ENCODE results near the gene PCID2.
A peak's percentile ranks its signal among the peaks of the same experiment; 100 is the strongest.
"Not testable (repeated sequence)": the region's sequence is repeated elsewhere in the genome, so short reads cannot be mapped to it uniquely, and the experiment has no call there.

The PCID2 gene

DNA sequence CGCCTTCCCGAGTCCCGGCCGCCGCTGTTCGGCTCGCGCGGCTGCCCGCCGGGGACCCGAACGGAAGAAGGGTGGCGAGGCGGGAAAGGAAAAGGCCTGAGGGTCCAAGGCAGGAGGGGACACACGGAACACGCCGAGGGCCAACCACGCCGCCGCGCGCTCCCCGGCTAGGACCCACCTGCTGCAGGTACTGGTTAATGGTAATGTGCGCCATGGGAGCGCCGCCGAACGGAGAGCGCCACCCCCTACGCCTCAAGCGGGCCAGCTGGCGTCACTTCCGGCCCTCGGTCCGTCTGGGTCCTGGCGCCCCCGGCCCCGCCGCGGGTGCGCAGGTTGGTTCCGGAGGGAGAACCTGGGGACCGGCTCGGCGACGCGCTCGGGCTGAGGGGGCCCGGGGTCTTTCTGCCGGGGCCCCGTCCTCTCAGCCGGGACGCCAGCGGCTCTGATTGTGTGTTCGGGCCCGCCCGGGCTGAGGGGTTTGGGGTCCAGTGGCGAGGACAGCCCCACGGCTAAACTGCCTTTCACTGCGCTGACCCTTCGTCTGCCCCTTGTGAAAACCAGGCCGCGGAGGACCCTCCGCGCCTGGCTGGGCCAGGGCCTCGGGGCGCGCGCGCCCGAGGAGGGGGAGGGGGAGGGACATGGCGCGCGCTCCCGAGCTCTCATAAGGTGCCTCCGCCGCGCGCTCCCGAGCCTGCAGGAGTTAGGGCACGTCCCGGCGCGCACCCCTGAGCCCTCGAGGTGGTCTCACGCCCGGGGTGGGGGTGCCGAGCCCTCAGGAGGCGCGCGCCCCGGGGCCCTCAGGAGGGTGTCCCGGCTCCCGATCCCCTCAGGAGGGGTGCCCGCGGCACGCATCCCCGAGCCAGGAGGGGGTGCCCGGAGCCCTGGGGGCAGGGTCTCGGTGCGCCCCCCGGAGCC is at the start of gene PCID2:
Gene PCID2, minus strand, starts transcription at position 249 of the 915 bp plus-strand sequence. Its CDS starts 35 bp downstream, at position 214.
- DNase-seq (ENCODE audit: extremely low spot score): peak; percentile 94
- ChIA-PET POLR2A (interaction anchor here (1.0 kb wide), 1 partner anchor 155 kb away, joined by 3 read pairs; no protein-coding TSS in a partner anchor), CTCF (interaction anchor here (1.1 to 1.2 kb wide), 2 partner anchors 10 to 15 kb away, joined by 3 to 4 read pairs; no protein-coding TSS in a partner anchor)
- TF ChIP-seq CTCF (IDR thresholded peaks at IDR 0.05; ENCODE audit: control extremely low read depth, extremely low read depth, low read depth, missing control alignments): peak; percentile 13

GRCh38 chr13:113257908-113258307 is 49.4 kb upstream of the PCID2 start:
- CTCF ChIA-PET: interaction anchor here (0.8 to 1.5 kb wide), 3 partner anchors 8 to 16 kb away, joined by 3 to 5 read pairs (median 3); no protein-coding TSS in a partner anchor
- POLR2A ChIA-PET; DNase-seq (ENCODE audit: extremely low spot score): not testable (repeated sequence)

- ChIA-PET POLR2A (no interaction called here), CTCF (interaction anchor here (1.0 to 1.1 kb wide), 2 partner anchors 11 to 25 kb away, joined by 3 read pairs; no protein-coding TSS in a partner anchor)
- no peak for DNase-seq (ENCODE audit: extremely low spot score)
- no peak for TF ChIP-seq CTCF (IDR thresholded peaks at IDR 0.05; ENCODE audit: control extremely low read depth, extremely low read depth, low read depth, missing control alignments)
Observed at GRCh38 chr13:113252516-113253095, 44.1 kb upstream of the PCID2 start.

- no peak for DNase-seq (ENCODE audit: extremely low spot score)
- ChIA-PET CTCF (interaction anchor here (1.3 kb wide), 1 partner anchor 18 kb away, joined by 5 read pairs; no protein-coding TSS in a partner anchor), POLR2A (no interaction called here)
- no peak for TF ChIP-seq CTCF (IDR thresholded peaks at IDR 0.05; ENCODE audit: control extremely low read depth, extremely low read depth, low read depth, missing control alignments)
Observed at GRCh38 chr13:113245849-113246796, 37.7 kb upstream of the PCID2 start.

DNA sequence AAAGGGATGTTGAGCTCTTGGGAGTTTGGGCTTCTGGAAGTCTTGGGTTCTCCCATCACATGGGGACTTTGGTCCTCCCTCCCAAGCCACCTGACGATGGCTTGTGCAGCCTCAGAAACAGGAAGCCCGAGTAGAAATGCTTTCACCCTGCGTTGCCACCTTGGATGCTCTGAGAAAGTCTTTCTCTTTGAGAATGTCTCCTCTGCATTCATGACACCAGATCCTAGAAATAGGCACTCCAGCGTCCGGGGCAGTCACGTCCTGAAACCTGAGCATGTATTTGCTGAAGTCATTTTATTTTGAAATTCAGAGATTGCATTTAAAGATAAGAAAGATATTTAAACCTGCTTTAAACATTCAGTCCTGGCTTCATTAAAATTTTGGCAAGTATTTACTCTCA is 35.4 kb upstream of the PCID2 start:
- ChIA-PET CTCF (interaction anchor here (0.7 kb wide), 1 partner anchor 10 kb away, joined by 3 read pairs; no protein-coding TSS in a partner anchor), POLR2A (no interaction called here)
- no peak for DNase-seq (ENCODE audit: extremely low spot score)
- no peak for TF ChIP-seq CTCF (IDR thresholded peaks at IDR 0.05; ENCODE audit: control extremely low read depth, extremely low read depth, low read depth, missing control alignments)

GRCh38 chr13:113241623-113242022 is 33.2 kb upstream of the PCID2 start:
- CTCF ChIA-PET: interaction anchor here (1.4 to 1.6 kb wide), 2 partner anchors 14 to 17 kb away, joined by 3 to 6 read pairs; no protein-coding TSS in a partner anchor

DNA sequence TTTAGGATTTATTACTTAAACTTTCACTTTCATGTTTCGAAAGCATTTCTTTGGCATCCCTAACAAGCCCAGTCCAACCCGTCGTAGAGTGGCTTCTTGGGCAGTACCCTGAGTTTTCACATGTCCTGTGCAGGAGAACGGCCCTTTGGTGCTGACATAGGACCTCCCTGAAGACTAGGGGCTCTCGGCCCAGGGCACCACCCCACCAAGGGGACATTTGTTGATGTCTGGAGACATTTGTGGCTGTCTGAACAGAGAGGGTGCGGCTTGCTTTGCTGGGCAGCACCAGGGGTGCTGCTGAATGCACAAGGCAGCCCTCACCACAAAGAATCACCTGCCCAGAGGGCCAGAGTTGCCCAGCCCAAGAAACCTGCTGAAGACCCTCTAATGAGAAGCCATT is 31.5 kb upstream of the PCID2 start:
- CTCF ChIA-PET: interaction anchor here (1.4 to 1.6 kb wide), 2 partner anchors 12 to 64 kb away, joined by 3 to 6 read pairs; no protein-coding TSS in a partner anchor
- DNase-seq (ENCODE audit: extremely low spot score): no peak
- no peak for TF ChIP-seq CTCF (IDR thresholded peaks at IDR 0.05; ENCODE audit: control extremely low read depth, extremely low read depth, low read depth, missing control alignments)
- POLR2A ChIA-PET: interaction anchor here (0.6 kb wide), 1 partner anchor 149 kb away, joined by 7 read pairs; no protein-coding TSS in a partner anchor

More at GRCh38 chr13:113241623-113242022, 33.2 kb upstream of the PCID2 start:
- DNase-seq (ENCODE audit: extremely low spot score); POLR2A ChIA-PET: not testable (repeated sequence)
